GM12878 (cell line): ENCODE data around the gene MPZL1. TPM values are rescaled to one million over a fixed set of nuclear protein-coding genes. Genes with fewer than 3 reads are reported as not detected.
A peak's percentile ranks its signal among the peaks of the same experiment; 100 is the strongest.

Source experiments
- ATAC-seq: fragments of 200-7000 bp; cut with Tn5 transposase; 3 replicates; pipeline ENCODE4 v1.9.1; 2020; ENCODE audit warnings: mild to moderate bottlenecking, moderate library complexity
- BruUV-seq: library from RNA; stranded (reverse); fragments of 400-500 nt; replicated peaks from 2 replicates; lab custom pipeline; 2021; lab: Mats Ljungman, UMichigan
- CTCF ChIA-PET: fragments of 300-600 bp; sonication (Branson Sonifier 250); formaldehyde crosslinking; extraction: SDS; loops from one replicate; lab custom pipeline; 2021; ENCODE audit warnings: inconsistent platforms; lab: Yijun Ruan, JAX
- POLR2A ChIA-PET: fragments of 350-600 bp; formaldehyde crosslinking; extraction: SDS; loops from one replicate; lab custom pipeline; 2021; ENCODE audit warnings: inconsistent platforms; lab: Charles Lee
- RAD21 ChIA-PET: fragments of 300-600 bp; sonication (Branson Sonifier 250); formaldehyde crosslinking; loops from one replicate; lab custom pipeline; 2023; ENCODE audit warnings: antibody characterized with exemption; ENCODE audit not compliant: unreplicated experiment; lab: Charles Lee
- SMC1A ChIA-PET: fragments of 300-600 bp; sonication (Branson Sonifier 250); formaldehyde crosslinking; loops from one replicate; lab custom pipeline; 2023; ENCODE audit not compliant: unreplicated experiment, uncharacterized antibody; lab: Charles Lee
- DNase-seq: peaks from one replicate; pipeline ENCODE4 v3.0.0-alpha.2; 2011; ENCODE audit warnings: low read depth, low spot score
- FAIRE-seq: peaks from 3 replicates; lab custom pipeline; 2011; peaks lifted over from hg19 to GRCh38; lab: Jason Lieb, UNC
- H2AFZ ChIP-seq: 2 replicates; pipeline ENCODE4 v1.6.0; 2011; ENCODE audit warnings: low read depth, low read length, control low read depth; ENCODE audit not compliant: control insufficient read depth
- H3K27ac ChIP-seq: 2 replicates; pipeline ENCODE4 v1.5.1; 2011; ENCODE audit warnings: control low read depth; ENCODE audit not compliant: control insufficient read depth, insufficient read depth
- H3K27me3 ChIP-seq, 2 experiments: replicated peaks in 1 of 2; 2 replicates each; pipeline versions ENCODE4 v1.6.0 to v1.6.1; 2011; ENCODE audit warnings: low read length in 1 of 2; ENCODE audit not compliant: control insufficient read depth in 2 of 2, insufficient read depth in 2 of 2
- H3K36me3 ChIP-seq, 2 experiments: 2 replicates each; pipeline ENCODE4 v1.5.1; 2011; ENCODE audit warnings: low read length in 1 of 2; ENCODE audit not compliant: control insufficient read depth in 2 of 2, insufficient read depth in 2 of 2
- H3K4me1 ChIP-seq: 2 replicates; pipeline ENCODE4 v1.6.1; 2011; ENCODE audit warnings: mild to moderate bottlenecking, low read length, moderate library complexity, mixed read lengths; ENCODE audit not compliant: control insufficient read depth, insufficient read depth
- H3K4me2 ChIP-seq: 2 replicates; pipeline ENCODE4 v1.6.0; 2011; ENCODE audit warnings: control low read depth; ENCODE audit not compliant: control insufficient read depth, insufficient read depth
- H3K4me3 ChIP-seq: fragments of 200-600 bp; sonication (generic); 2 replicates; pipeline ENCODE4 v1.5.1; 2016
- H3K79me2 ChIP-seq: 2 replicates; pipeline ENCODE4 v1.6.0; 2011; ENCODE audit warnings: low read length; ENCODE audit not compliant: control insufficient read depth, insufficient read depth
- H3K9ac ChIP-seq: 2 replicates; pipeline ENCODE4 v1.8.0; 2011; ENCODE audit warnings: low read length, control low read depth, mixed read lengths; ENCODE audit not compliant: control insufficient read depth, insufficient read depth
- H3K9me3 ChIP-seq: replicated peaks from 3 replicates; pipeline ENCODE4 v1.5.1; 2011; ENCODE audit warnings: mild to moderate bottlenecking, low read length; ENCODE audit not compliant: control insufficient read depth, insufficient read depth
- H4K20me1 ChIP-seq: 2 replicates; pipeline ENCODE4 v1.6.0; 2011; ENCODE audit not compliant: control insufficient read depth, insufficient read depth
- CHD4 ChIP-seq: fragments of 200-600 bp; sonication (generic); IDR thresholded peaks from 2 replicates; pipeline ENCODE4 v1.6.1; 2016; ENCODE audit warnings: mild to moderate bottlenecking
- ESRRA ChIP-seq: IDR thresholded peaks from 2 replicates; pipeline ENCODE4 v1.6.1; 2012; ENCODE audit warnings: mild to moderate bottlenecking, low read length, improper control_type of control experiment
- JUND ChIP-seq: IDR thresholded peaks from 2 replicates; pipeline ENCODE4 v1.6.1; 2012; ENCODE audit warnings: low read depth, mild to moderate bottlenecking, low read length, improper control_type of control experiment, moderate library complexity
- SMARCA5 ChIP-seq: fragments of 450-650 bp; IDR thresholded peaks from 2 replicates; pipeline ENCODE4 v1.6.1; 2017; ENCODE audit warnings: mild to moderate bottlenecking
- SMC3 ChIP-seq: IDR thresholded peaks from 2 replicates; pipeline ENCODE4 v1.6.1; 2011; ENCODE audit warnings: low read length, improper control_type of control experiment, borderline replicate concordance
- TCF12 ChIP-seq: IDR thresholded peaks from 2 replicates; pipeline ENCODE4 v1.6.1; 2011; ENCODE audit warnings: low read depth, mild to moderate bottlenecking, low read length
- ZNF207 ChIP-seq: fragments of 450-650 bp; IDR thresholded peaks from 2 replicates; pipeline ENCODE4 v1.6.1; 2014; ENCODE audit warnings: antibody characterized with exemption, mild to moderate bottlenecking, borderline replicate concordance
- ZNF24 ChIP-seq: fragments of 450-650 bp; IDR thresholded peaks from 2 replicates; pipeline ENCODE4 v1.6.1; 2017; ENCODE audit warnings: antibody characterized with exemption, mild to moderate bottlenecking
- ZNF687 ChIP-seq: fragments of 450-650 bp; IDR thresholded peaks from 2 replicates; pipeline ENCODE4 v1.6.1; 2017; ENCODE audit warnings: mild to moderate bottlenecking, moderate library complexity
- WGBS: methylation state at CpG from one replicate; pipeline ENCODE4 v1.1.6; 2016; ENCODE audit warnings: low lambda C conversion rate; ENCODE audit not compliant: insufficient replicate concordance, insufficient coverage; ENCODE audit errors: missing lambda C conversion rate; 5-methylcytosine and 5-hydroxymethylcytosine counted together
- in situ Hi-C: fragments of 300-500 bp; cut with MboI; formaldehyde crosslinking; loops from 9 replicates; pipeline ENCODE4 v1.14.3; 2018; ENCODE audit warnings: mixed read lengths
- intact Hi-C: fragments of 100-400 bp; cut with micrococcal nuclease; formaldehyde crosslinking; loops from one replicate; pipeline ENCODE4 v1.14.2; 2022; ENCODE audit not compliant: unreplicated experiment
- polyA plus RNA-seq, 11 experiments: library from polyadenylated mRNA; depleted of rRNA in 4 of 11; unstranded in 6 of 11; stranded (reverse) in 5 of 11; fragments of >200 nt; fragmentation: Nextera tagmentation in 4 of 11; fragmentation: Illumina TruSeq in 1 of 11; extraction: Ambion mirVana in 4 of 11; extraction: Trizol in 1 of 11; gene quantifications; 1 replicate in 1 of 11; 2 replicates in 10 of 11; pipeline versions ENCODE4 v1.2.1 to v1.2.3, GENCODE V29; 2011 to 2016; ENCODE audit warnings: inconsistent platforms in 2 of 11, missing spikeins in 2 of 11, low read depth in 1 of 11
- total RNA-seq, 4 experiments: library from RNA; depleted of rRNA in 3 of 4; stranded (reverse); fragments of >200 nt in 3 of 4; fragmentation: Illumina TruSeq in 1 of 4; extraction: Trizol in 1 of 4; gene quantifications; 2 replicates each; pipeline versions ENCODE4 v1.2.1 to v1.2.3, GENCODE V29; 2013 to 2021

MPZL1 gene
- total and polyA plus RNA-seq, 10 of the 15 experiments (the other 5 are each of a cell fraction or from before 2014, with no cell fraction given) = 9.8 to 60.9 (median 45.9) TPM

- H3K36me3 ChIP-seq = no peaks in the 10 kb centered on the region
- no peak overlapping the region for H2AFZ ChIP-seq
- intact Hi-C loops = no loop called here
- POLR2A ChIA-PET = interaction anchor here (0.5 kb wide), 1 partner anchor 41 kb away, joined by 5 read pairs; no protein-coding TSS in a partner anchor
- H3K79me2 ChIP-seq = no peaks in the 10 kb centered on the region
- ATAC-seq (peak; percentile 34; the same call in 1 of the 3 replicates), FAIRE-seq (no peak), DNase-seq (no peak)
- SMC1A ChIA-PET = interaction anchor here (1.4 kb wide), 1 partner anchor 45 kb away, joined by 3 read pairs; no protein-coding TSS in a partner anchor
- no peaks in the 10 kb centered on the region for H4K20me1 ChIP-seq
- TF ChIP-seq JUND (no peak), ZNF207 (no peak), TCF12 (no peak), ESRRA (no peak), SMARCA5 (no peak), ZNF24 (no peak), ZNF687 (no peak), SMC3 (no peak), CHD4 (no peak)
- H3K27ac ChIP-seq = no peak overlapping the region
- RAD21 ChIA-PET = interaction anchor here (0.6 kb wide), 1 partner anchor 206 kb away, joined by 3 read pairs; no protein-coding TSS in a partner anchor
- H3K4me3 ChIP-seq = no peak overlapping the region
- H3K9me3 ChIP-seq = no peaks in the 10 kb centered on the region; the same call in 2 of the 3 replicates
- in situ Hi-C loops = no loop called here
- H3K27me3 ChIP-seq = no peaks in the 10 kb centered on the region
- CTCF ChIA-PET = interaction anchor here (0.7 to 1.7 kb wide), 3 partner anchors 43 to 286 kb away, joined by 3 to 4 read pairs (median 3); no protein-coding TSS in a partner anchor
- BruUV-seq = no TSS peak
- H3K9ac ChIP-seq = no peak overlapping the region
- 31% methylated on average over 2 of the region's 2 CpGs for WGBS
- H3K4me1 ChIP-seq = no peaks in the 10 kb centered on the region
- no peak overlapping the region for H3K4me2 ChIP-seq
These were observed 75.2 kb downstream of the MPZL1 start for GRCh38 chr1:167797015-167797414.
